Cardiac muscle cell (in vitro differentiated cells and primary cell): Measurements from ENCODE around the gene ST7. TPM values are rescaled to one million over a fixed set of nuclear protein-coding genes. Genes with fewer than 3 reads are reported as not detected.
A peak's percentile ranks its signal among the peaks of the same experiment; 100 is the strongest.

Experiments used
- DNase-seq, 2 donors: peaks; one replicate each; pipeline versions ENCODE4 v3.0.0 to v3.0.0-alpha.2; 2010 to 2017; ENCODE audit warnings: low read depth in 1 of 2, low spot score in 1 of 2
- H3K27ac ChIP-seq: fragments of 200-600 bp; sonication (generic); 2 replicates; pipeline ENCODE4 v1.5.1; 2016
- H3K27me3 ChIP-seq: fragments of 200-600 bp; sonication (generic); 2 replicates; pipeline ENCODE4 v1.6.0; 2016; ENCODE audit warnings: control low read depth
- H3K36me3 ChIP-seq: fragments of 200-600 bp; sonication (generic); 2 replicates; pipeline ENCODE4 v1.5.1; 2016; ENCODE audit warnings: control low read depth
- H3K4me1 ChIP-seq: fragments of 200-600 bp; sonication (generic); 2 replicates; pipeline ENCODE4 v1.8.1; 2017; ENCODE audit warnings: low read depth, mild to moderate bottlenecking, mixed run types
- H3K4me3 ChIP-seq: fragments of 200-600 bp; sonication (generic); 2 replicates; pipeline ENCODE4 v1.5.1; 2016; ENCODE audit warnings: mild to moderate bottlenecking
- H3K9me3 ChIP-seq: fragments of 200-600 bp; sonication (generic); 2 replicates; pipeline ENCODE4 v1.5.1; 2017; ENCODE audit warnings: low read depth, mild to moderate bottlenecking, control low read depth
- polyA plus RNA-seq: library from polyadenylated mRNA; unstranded; fragments of >200 nt; fragmentation: Nextera tagmentation; extraction: Ambion mirVana; gene quantifications from 2 replicates; pipeline ENCODE4 v1.2.1, GENCODE V29; 2016
- total RNA-seq: library from RNA; depleted of rRNA; stranded (reverse); fragments of >200 nt; gene quantifications from 2 replicates; pipeline ENCODE4 v1.2.3, GENCODE V29; 2016
- TF ChIP-seq, protein P1 (sequence below): IDR thresholded peaks from 2 replicates; pipeline ENCODE4 v1.5.1; 2012; ENCODE audit warnings: low read depth, mild to moderate bottlenecking, low read length

ST7 gene
- total and polyA plus RNA-seq, 2 experiments from 2014 or later = 83.5 to 96.7 TPM

DNA sequence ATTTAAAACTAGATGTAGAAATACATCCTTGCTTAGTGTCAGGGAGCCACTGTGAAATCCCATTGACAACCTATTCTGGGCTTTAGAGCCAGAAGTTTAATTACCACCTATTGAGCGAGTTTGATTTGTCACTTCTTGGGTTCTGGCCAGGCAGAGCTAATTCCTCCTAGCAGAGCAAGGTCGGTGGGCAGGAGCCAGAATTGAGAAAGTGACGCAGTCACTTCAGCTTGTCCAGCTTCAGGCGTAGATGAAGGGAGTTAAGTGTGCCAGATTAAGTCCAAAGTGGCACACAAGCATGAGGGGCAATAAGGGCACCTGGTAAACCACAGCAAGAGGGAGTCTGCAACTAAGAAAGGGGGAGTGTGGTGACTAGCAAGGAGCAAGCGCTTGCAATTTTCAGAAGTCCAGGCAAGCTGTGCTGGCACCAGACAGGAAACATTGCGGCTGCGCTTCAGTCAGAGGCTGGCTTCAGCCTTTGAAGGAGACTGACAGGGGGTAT, 119.4 kb downstream of the ST7 start:
- H3K27ac ChIP-seq = peak overlapping the region; percentile 55

DNA sequence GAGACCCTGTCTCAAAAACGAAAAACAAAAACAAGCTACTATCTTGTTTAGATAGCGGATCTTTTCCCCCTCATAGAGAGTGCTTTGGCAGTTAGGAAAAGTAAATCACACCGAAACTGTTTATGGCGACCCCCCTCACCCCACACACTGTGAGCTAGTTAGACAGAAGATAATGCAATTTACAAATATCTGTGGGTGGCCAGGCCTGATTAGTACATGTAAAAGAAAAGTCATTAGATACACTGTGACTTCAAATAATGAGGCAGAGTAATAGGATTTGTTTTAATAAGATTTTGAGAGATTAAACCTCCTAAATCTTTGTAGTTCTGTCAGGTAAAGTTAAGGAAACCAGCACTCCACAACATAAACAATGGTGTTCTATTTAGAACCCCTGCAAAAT, 121.1 kb downstream of the ST7 start:
- Histone ChIP-seq H3K27me3 (no peaks in the 10 kb centered on the region), H3K4me1 (peaks cover 49% of the 10 kb centered on the region)

More for the DNA sequence above, 119.4 kb downstream of the ST7 start:
- Histone ChIP-seq H3K27me3 (no peaks in the 10 kb centered on the region), H3K4me1 (peaks cover 51% of the 10 kb centered on the region), H3K9me3 (no peaks in the 10 kb centered on the region), H3K4me3 (no peak overlapping the region), H3K36me3 (no peaks in the 10 kb centered on the region)
- TF ChIP-seq, protein P1, sequence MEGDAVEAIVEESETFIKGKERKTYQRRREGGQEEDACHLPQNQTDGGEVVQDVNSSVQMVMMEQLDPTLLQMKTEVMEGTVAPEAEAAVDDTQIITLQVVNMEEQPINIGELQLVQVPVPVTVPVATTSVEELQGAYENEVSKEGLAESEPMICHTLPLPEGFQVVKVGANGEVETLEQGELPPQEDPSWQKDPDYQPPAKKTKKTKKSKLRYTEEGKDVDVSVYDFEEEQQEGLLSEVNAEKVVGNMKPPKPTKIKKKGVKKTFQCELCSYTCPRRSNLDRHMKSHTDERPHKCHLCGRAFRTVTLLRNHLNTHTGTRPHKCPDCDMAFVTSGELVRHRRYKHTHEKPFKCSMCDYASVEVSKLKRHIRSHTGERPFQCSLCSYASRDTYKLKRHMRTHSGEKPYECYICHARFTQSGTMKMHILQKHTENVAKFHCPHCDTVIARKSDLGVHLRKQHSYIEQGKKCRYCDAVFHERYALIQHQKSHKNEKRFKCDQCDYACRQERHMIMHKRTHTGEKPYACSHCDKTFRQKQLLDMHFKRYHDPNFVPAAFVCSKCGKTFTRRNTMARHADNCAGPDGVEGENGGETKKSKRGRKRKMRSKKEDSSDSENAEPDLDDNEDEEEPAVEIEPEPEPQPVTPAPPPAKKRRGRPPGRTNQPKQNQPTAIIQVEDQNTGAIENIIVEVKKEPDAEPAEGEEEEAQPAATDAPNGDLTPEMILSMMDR = no peak
- peak; percentile 52 to 63 for DNase-seq

DNA sequence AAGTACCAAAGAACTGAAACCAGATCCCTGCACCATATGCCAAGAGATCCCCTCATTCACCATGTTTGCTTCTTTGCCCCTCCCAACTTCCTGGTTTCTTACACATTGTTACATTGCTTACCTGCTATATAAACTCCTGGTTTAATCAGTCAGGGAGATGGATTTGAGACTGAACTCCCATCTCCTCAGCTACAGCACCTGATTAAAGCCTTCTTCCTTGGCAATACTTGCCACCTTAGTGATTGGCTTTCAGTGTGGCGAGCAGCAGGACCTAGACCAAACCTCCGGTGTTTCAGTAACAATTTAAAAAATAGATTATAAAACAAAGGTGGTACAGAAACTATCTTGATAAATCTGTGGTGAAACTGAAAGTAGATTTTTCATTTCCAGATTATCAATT, 122.6 kb downstream of the ST7 start:
- H3K36me3 ChIP-seq = no peaks in the 10 kb centered on the region

More for the DNA sequence above, 121.1 kb downstream of the ST7 start:
- Histone ChIP-seq H3K27ac (no peak overlapping the region), H3K36me3 (no peaks in the 10 kb centered on the region), H3K4me3 (no peak overlapping the region), H3K9me3 (no peaks in the 10 kb centered on the region)
- TF ChIP-seq, protein P1 = no peak
- no peak for DNase-seq

DNA sequence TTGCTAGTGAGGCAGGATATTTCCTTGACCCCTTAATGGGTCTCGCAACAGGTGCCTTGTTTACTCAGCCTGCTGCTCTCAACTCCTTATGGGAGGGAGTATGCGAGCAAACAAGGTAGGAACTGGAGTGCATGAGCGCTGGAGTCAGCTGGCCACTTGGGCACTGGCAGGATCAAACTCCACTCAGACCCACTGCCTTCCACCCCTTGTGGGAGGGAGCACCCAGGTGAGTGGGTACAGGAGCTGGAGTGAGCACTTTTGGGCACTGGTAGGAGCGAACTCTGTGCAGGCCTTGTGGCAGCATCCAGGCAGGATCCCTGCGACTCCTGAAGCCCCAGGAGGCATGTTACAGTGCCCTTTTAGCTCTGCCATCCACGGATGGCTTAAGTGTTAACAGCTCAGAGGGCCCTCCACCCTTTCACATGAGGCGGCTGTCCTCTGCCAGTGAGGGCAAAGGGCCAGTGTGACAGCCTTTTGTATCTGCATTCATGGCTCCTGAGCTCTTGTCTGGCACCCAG, 123.2 kb downstream of the ST7 start:
- peak in 1 of 2 donors; percentile 40 for DNase-seq
- H3K4me3 ChIP-seq = no peak overlapping the region
- H3K27ac ChIP-seq = peak overlapping the region; percentile 76
- peaks cover 53% of the 10 kb centered on the region for H3K4me1 ChIP-seq
- TF ChIP-seq, protein P1 = no peak
- H3K36me3 ChIP-seq = no peaks in the 10 kb centered on the region
- no peaks in the 10 kb centered on the region for H3K9me3 ChIP-seq
- no peaks in the 10 kb centered on the region for H3K27me3 ChIP-seq

More for the DNA sequence above, 122.6 kb downstream of the ST7 start:
- Histone ChIP-seq H3K27ac (peak overlapping the region; percentile 76), H3K4me3 (no peak overlapping the region), H3K9me3 (no peaks in the 10 kb centered on the region), H3K4me1 (peaks cover 49% of the 10 kb centered on the region), H3K27me3 (no peaks in the 10 kb centered on the region)
- DNase-seq = no peak
- TF ChIP-seq, protein P1 = no peak

DNA sequence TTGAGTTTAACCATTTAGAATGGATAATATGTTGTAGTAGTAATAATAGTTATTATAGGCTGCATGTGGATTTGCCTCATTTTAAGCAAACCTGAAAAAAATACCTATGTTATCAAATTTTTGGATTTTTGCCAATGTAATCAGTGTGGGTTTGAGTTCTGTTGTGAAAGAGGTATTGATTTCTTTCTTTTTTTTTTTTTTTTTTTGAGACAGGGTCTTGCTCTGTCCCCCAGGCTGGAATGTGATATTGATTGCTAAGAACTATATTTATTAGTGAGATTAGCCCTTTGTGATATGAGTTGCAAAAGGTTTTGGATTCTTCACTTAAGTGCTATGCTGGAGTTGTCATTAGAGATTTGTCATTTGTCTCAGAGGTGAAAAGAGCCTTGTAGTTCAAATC, 124.4 kb downstream of the ST7 start:
- Histone ChIP-seq H3K27me3 (no peaks in the 10 kb centered on the region), H3K9me3 (no peaks in the 10 kb centered on the region), H3K27ac (peak overlapping the region; percentile 76), H3K4me3 (no peak overlapping the region), H3K4me1 (peaks cover 49% of the 10 kb centered on the region), H3K36me3 (no peaks in the 10 kb centered on the region)
- no peak for DNase-seq
- TF ChIP-seq, protein P1 = no peak

GRCh38 chr7:117082647-117083046, 129.3 kb downstream of the ST7 start:
- H3K27me3 ChIP-seq = no peaks in the 10 kb centered on the region
- H3K27ac ChIP-seq = peak overlapping the region; percentile 70
- H3K9me3 ChIP-seq = no peaks in the 10 kb centered on the region
- H3K36me3 ChIP-seq = no peaks in the 10 kb centered on the region
- no peak overlapping the region for H3K4me3 ChIP-seq
- H3K4me1 ChIP-seq = peaks cover 29% of the 10 kb centered on the region
- DNase-seq = no peak
- TF ChIP-seq, protein P1 = no peak
